GM18867 (cell line): ENCODE data around the gene INS.

ENCODE experiments used
- ATAC-seq: cut with Tn5 transposase; IDR thresholded peaks from one replicate; pipeline ENCODE4 v1.9.1; 2021; ENCODE audit warnings: mild to moderate bottlenecking, moderate library complexity; ENCODE audit not compliant: unreplicated experiment

INS gene

GRCh38 chr11:2122222-2122906 lies 38.6 kb downstream of the INS start:
- no peak for ATAC-seq

- no peak for ATAC-seq
These were observed 39.5 kb downstream of the INS start for GRCh38 chr11:2121227-2122130.

DNA sequence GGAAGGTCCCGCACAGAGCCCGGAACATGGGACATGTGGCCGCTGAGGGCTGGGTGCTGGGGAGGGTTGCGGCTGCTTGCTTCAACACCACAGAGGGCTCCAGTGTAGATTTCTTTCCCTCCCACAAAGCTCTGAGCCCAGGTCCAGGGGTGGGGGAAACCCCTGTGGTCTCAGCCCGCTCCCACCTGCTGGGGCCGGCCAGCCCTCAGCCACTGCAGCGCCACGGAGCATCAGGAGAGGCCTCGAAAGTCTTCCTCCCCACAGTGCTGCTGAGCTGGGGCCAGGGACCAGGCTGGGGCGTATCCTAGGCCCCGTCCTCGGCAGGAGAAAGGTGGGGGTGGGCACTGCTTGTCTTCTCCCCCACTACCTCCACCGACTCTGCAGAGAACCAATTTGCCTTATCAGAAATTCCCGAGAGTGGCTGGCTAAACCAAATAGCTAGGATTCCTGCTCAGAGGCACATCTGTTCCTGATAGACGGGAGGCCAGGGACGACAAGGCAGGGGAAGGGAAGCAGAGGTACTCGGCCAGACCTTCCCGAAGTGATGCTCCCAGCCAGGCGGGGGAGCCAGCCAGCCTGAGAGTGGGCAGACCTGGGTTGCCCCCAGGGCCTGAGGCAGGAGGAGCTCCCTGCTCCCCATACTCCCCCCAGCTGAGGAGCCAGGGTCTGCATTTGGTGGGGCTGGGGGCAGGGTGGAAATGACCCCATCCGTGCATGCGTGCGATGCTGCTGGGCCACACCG lies 40.5 kb downstream of the INS start:
- no peak for ATAC-seq

- ATAC-seq = no peak
These were observed 42.3 kb downstream of the INS start for GRCh38 chr11:2118677-2119076.

- ATAC-seq = no peak
These were observed 44.3 kb downstream of the INS start for GRCh38 chr11:2116680-2117079.

DNA sequence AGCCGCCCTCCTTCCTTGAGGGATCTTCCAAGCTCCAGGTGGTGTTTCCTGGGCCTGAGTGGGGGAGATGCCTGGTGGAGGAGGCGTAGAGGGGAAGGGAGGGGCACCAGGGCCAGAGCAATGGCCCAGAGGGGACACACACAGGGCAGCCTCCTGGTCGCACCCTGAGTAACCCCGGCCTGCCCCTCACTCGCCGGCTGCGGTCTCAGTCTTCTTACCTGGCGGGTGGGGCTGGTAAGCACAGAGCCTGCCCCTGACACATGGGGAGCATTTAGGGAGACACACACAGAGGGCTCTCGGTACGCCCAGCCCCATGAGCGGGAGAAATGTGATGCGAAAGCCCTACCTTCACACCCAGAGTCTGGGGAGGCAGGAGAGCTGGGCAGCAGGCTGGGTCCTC lies 45.7 kb downstream of the INS start:
- ATAC-seq = no peak

- ATAC-seq = no peak
These were observed 46.4 kb downstream of the INS start for GRCh38 chr11:2114430-2115241.

DNA sequence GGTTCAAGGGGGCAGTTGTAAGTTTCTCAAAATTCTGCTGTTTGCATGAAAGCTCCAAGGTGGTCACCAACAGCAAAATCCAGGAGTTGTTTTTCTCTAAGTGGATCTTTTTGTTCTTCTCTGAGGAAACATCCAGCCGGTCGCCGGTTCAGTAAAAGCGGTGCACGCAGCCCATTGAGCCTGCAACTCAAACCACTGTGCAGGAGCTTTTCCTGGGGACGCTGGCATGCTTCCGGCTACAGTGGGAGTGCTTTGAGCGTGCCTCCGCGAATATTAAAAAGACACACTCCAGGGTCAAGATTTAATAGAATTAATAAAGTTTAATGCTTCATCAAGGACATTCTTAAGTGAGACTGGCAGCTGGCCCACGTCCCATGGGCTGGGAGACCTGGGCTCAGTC lies 47.2 kb downstream of the INS start:
- no peak for ATAC-seq

- ATAC-seq = no peak
These were observed 50.5 kb downstream of the INS start for GRCh38 chr11:2110521-2110920.
